HG03066 (cell line): ENCODE data around the gene XPOT.
A peak's percentile ranks its signal among the peaks of the same experiment; 100 is the strongest.
"Not testable (repeated sequence)": the region's sequence is repeated elsewhere in the genome, so short reads cannot be mapped to it uniquely, and the experiment has no call there.

Experiments
- ATAC-seq: cut with Tn5 transposase; IDR thresholded peaks from one replicate; pipeline ENCODE4 v1.9.1; 2021; ENCODE audit warnings: low read depth; ENCODE audit not compliant: unreplicated experiment

Gene XPOT, protein sequence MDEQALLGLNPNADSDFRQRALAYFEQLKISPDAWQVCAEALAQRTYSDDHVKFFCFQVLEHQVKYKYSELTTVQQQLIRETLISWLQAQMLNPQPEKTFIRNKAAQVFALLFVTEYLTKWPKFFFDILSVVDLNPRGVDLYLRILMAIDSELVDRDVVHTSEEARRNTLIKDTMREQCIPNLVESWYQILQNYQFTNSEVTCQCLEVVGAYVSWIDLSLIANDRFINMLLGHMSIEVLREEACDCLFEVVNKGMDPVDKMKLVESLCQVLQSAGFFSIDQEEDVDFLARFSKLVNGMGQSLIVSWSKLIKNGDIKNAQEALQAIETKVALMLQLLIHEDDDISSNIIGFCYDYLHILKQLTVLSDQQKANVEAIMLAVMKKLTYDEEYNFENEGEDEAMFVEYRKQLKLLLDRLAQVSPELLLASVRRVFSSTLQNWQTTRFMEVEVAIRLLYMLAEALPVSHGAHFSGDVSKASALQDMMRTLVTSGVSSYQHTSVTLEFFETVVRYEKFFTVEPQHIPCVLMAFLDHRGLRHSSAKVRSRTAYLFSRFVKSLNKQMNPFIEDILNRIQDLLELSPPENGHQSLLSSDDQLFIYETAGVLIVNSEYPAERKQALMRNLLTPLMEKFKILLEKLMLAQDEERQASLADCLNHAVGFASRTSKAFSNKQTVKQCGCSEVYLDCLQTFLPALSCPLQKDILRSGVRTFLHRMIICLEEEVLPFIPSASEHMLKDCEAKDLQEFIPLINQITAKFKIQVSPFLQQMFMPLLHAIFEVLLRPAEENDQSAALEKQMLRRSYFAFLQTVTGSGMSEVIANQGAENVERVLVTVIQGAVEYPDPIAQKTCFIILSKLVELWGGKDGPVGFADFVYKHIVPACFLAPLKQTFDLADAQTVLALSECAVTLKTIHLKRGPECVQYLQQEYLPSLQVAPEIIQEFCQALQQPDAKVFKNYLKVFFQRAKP

DNA sequence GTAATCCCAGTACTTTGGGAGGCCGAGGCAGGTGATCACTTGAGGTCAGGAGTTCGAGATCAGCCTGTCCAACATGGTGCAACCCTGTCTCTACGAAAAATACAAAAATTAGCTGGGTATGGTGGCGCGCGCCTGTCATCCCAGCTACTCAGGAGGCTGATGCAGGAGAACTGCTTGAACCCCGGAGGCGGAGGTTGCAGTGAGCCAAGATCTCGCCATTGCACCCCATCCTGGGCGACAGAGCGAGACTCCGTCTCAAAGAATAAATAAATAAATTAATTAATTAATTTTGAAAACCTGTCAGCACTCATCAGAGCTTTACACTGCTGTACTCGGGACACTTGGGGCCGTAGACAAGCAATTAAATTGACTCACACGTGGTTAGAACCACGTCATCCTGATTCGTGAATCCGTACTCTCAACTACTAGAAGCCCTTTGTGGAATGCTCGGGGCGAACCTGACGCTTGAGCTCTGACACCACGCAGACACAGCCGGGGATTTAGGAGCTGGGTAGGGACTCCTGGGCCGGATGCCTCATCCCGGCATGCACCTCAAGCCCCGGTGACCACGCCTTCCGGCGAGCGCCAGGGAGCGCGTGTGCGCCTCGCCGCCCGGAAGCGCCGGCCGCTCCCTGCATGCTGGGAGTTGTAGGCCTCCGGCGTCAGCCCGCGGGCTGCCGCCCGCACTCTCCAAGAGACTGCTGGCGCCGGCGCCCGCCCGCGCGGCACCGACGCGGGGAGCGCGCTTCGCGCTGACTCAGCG is at the start of gene XPOT:
Gene XPOT (plus strand): TSS at position 686 of the 763 bp plus-strand sequence. CDS start 5,644 bp downstream, outside the sequence.
- ATAC-seq: peak; percentile 93

GRCh38 chr12:64356209-64356608 is 48.0 kb upstream of the XPOT start:
- ATAC-seq: not testable (repeated sequence)

DNA sequence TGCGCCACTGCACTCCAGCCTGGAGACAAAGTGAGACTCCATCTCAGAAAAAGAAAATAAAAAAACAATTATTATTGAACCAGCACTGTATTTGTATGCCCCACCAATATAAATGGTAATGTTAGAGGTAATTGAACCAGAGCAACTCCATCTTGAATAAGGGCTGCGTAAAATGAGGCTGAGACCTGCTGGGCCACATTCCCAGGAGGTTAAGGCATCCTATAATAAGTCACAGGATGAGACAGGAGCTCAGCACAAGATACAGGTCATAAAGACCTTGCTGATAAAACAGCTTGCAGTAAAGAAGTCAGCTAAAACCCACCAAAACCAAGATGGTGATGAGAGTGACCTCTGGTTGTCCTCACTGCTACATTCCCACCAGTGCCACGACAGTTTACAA is 43.0 kb upstream of the XPOT start:
- not testable (repeated sequence) for ATAC-seq

DNA sequence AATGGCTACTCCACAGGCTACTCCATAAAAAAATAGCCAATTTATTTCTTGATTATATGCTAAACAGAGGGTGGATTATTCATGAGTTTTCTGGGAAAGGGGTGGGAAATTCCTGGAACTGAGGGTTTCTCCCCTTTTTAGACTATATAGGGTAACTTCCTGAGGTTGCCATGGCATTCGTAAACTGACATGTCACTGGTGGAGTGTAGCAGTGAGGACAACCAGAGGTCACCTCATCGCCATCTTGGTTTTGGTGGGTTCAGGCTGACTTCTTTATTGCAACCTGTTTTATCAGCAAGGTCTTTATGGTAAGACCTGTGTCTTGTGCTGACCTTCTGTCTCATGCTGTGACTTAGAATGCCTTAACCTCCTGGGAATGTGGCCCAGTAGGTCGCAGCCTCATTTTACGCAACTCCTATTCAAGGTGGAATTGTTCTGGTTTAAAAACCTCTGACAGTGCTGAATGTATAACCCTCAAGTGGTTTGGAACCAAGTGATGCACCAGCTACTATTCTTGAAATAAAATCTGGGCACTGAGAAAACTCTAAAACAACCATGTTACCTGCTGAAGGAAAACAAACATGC is 41.4 kb upstream of the XPOT start:
- ATAC-seq: no peak

- no peak for ATAC-seq
Observed at GRCh38 chr12:64383675-64384074, 20.5 kb upstream of the XPOT start.

- no peak for ATAC-seq
Observed at GRCh38 chr12:64385019-64385418, 19.2 kb upstream of the XPOT start.

GRCh38 chr12:64385468-64385867 is 18.7 kb upstream of the XPOT start:
- ATAC-seq: no peak

- no peak for ATAC-seq
Observed at GRCh38 chr12:64387197-64387816, 16.9 kb upstream of the XPOT start.

DNA sequence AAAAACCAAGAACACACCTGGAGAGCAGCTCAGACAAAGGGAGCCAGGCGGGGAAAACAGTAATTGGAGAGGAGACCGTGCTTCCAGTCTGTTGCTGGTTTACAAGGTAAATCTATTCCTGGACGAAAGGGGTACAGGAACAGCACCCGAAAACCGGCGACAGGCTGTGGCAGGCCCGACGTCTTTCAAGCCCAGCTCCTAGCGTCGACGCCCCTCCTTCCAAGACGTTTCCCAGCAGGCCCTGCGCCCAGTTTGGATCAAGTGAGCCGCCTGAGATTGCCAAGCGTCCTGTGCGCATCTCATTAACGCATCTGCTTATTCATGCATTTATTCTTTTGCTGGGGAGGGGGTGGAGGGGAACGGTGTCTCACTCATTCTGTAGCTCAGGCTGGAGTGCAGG is 15.0 kb upstream of the XPOT start:
- no peak for ATAC-seq

GRCh38 chr12:64390275-64390851 is 13.8 kb upstream of the XPOT start, which contains the start of gene C12orf56:
C12orf56 (minus strand) TSS chr12:64390758; CDS start chr12:64390565, 193 bp downstream.
- no peak for ATAC-seq

DNA sequence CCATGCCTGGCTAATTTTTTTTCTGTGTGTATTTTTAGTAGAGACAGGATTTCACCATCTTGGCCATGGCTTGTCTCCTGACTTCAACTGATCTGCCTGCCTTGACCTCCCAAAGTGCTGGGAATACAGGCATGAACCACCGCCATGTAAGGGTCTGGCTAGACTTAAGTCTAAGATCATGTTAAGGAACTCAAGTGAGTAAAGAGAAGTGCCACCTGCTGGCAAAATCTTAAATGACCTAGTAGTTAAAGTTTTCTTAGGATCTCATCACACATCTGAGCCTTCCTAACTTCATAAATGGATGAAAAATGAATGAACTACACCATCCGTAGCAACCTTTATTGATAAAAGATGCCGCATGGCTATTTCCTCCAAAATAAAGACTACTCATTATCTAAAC is 12.0 kb upstream of the XPOT start:
- no peak for ATAC-seq

GRCh38 chr12:64395739-64396138 is 8.5 kb upstream of the XPOT start:
- no peak for ATAC-seq

- ATAC-seq: no peak
Observed at GRCh38 chr12:64400041-64400440, 4.2 kb upstream of the XPOT start.

DNA sequence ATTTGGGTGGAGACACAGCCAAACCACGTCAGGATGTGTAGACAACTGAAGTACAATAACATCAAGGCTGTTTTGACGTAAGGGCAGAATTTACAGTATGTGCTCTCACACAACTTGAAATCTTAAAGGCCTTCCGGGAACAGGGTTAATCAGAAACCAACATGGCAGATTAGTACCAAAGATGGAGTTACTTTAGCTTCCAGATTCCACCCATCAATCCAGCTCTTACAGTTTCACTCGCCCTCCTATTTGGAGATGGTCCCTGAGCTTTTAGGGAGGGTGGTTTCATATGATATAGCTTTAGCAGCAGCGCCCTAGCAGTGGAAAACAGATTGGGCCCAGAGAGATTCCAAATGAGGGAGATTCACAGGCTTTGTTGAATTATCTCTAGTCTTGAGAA is 2.0 kb upstream of the XPOT start:
- no peak for ATAC-seq

- peak; percentile 27 for ATAC-seq
Observed at GRCh38 chr12:64404470-64405256, 471 bp downstream of the XPOT start.

DNA sequence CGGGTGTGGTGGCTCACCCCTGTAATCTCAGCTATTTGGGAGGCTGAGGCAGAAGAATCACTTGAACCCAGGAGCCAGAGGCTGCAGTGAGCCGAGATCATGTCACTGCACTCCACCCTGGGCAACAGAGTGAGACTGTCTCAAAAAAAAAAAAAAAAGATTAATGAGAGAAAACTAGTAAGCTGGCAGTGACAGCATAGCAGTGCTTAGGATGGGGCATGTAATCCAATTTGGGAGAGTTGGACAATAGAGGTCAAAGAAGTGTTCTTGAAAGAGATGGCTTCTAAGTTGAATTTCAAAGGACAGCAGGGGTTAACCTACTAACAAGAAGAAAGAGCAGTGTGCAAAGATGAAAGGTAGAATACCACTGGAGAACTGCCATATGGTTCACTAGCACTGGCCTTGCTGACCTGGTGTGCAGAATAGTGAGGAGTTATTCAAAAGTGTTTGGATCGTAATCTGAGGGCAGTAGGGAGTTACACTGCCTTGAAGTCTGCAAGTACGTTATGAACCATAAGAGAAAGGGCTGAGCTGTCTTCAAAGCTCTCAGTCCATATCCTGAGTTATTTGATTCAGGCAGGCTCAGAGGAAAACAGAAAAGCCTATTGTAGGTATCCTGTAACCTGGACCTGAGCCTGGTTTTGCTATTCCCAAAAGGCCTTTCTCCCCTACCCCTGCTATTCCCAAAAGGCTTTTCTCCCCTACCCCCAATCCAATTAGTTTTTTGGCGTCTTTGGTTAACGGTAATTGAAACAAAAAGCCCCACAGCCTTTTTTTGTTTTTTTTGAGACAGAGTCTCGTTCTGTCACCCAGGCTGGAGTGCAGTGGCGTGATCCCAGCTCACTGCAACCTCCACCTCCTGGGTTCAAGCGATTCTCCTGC is 3.4 kb downstream of the XPOT start:
- no peak for ATAC-seq

GRCh38 chr12:64411427-64411826 is 7.2 kb downstream of the XPOT start:
- ATAC-seq: no peak

- ATAC-seq: no peak
Observed at GRCh38 chr12:64412459-64412858, 8.3 kb downstream of the XPOT start.
